Measurements from ENCODE around the gene LMTK3. TPM values are rescaled to one million over a fixed set of nuclear protein-coding genes. Genes with fewer than 3 reads are reported as not detected.

LMTK3 gene
- total RNA-seq, 1 donor from 2014 or later, result 1.1 TPM

- no peak for DNase-seq
- intact Hi-C loops (cut with micrococcal nuclease), result no loop called here
- H3K27ac ChIP-seq (replicated peaks), result peak overlapping the region; percentile 90
Measured at GRCh38 chr19:48446579-48446978, 65.1 kb downstream of the LMTK3 start.

GRCh38 chr19:48445606-48446481 lies 65.8 kb downstream of the LMTK3 start, which contains the start of gene GRWD1:
GRWD1 (plus strand) TSS chr19:48445983; CDS start chr19:48446006, 23 bp downstream.
- Histone ChIP-seq H3K4me3 (peak within 1 kb of the TSS; percentile 96), H3K36me3 (peaks cover 38% of the 10 kb centered on the region), H3K27ac (replicated peaks) (peak within 1 kb of the TSS; percentile 90), H3K9me3 (replicated peaks) (no peaks in the 10 kb centered on the region), H3K27me3 (ENCODE audit: low read depth) (peaks cover 32% of the 10 kb centered on the region), H3K4me1 (peaks cover 35% of the 10 kb centered on the region)
- peak; percentile 84 for DNase-seq
- no peak for TF ChIP-seq CTCF (IDR thresholded peaks at IDR 0.05; ENCODE audit: borderline replicate concordance)
- intact Hi-C loops (cut with micrococcal nuclease), result no loop called here

More at GRCh38 chr19:48446579-48446978, 65.1 kb downstream of the LMTK3 start:
- Histone ChIP-seq H3K36me3 (peaks cover 46% of the 10 kb centered on the region), H3K4me1 (peaks cover 35% of the 10 kb centered on the region), H3K9me3 (replicated peaks) (no peaks in the 10 kb centered on the region), H3K4me3 (peak overlapping the region; percentile 96), H3K27me3 (ENCODE audit: low read depth) (peaks cover 24% of the 10 kb centered on the region)
- no peak for TF ChIP-seq CTCF (IDR thresholded peaks at IDR 0.05; ENCODE audit: borderline replicate concordance)

- Histone ChIP-seq H3K36me3 (peaks cover 32% of the 10 kb centered on the region), H3K27me3 (ENCODE audit: low read depth) (peaks cover 37% of the 10 kb centered on the region), H3K9me3 (replicated peaks) (no peaks in the 10 kb centered on the region), H3K27ac (replicated peaks) (peak overlapping the region; percentile 90), H3K4me3 (peak overlapping the region; percentile 96), H3K4me1 (peaks cover 35% of the 10 kb centered on the region)
- DNase-seq, result no peak
- intact Hi-C loops (cut with micrococcal nuclease), result no loop called here
- TF ChIP-seq CTCF (IDR thresholded peaks at IDR 0.05; ENCODE audit: borderline replicate concordance), result peak; percentile 60
Measured at GRCh38 chr19:48445256-48445605, 66.4 kb downstream of the LMTK3 start.

- H3K27ac ChIP-seq (replicated peaks), result peak overlapping the region; percentile 90
- peaks cover 29% of the 10 kb centered on the region for H3K36me3 ChIP-seq
- H3K4me3 ChIP-seq, result peak overlapping the region; percentile 96
- TF ChIP-seq CTCF (IDR thresholded peaks at IDR 0.05; ENCODE audit: borderline replicate concordance), result no peak
- peaks cover 41% of the 10 kb centered on the region for H3K27me3 ChIP-seq (ENCODE audit: low read depth)
- intact Hi-C loops (cut with micrococcal nuclease), result no loop called here
- no peaks in the 10 kb centered on the region for H3K9me3 ChIP-seq (replicated peaks)
- H3K4me1 ChIP-seq, result peaks cover 35% of the 10 kb centered on the region
- no peak for DNase-seq
Measured at GRCh38 chr19:48444936-48445200, 66.8 kb downstream of the LMTK3 start.

GRCh38 chr19:48444129-48444935 lies 67.3 kb downstream of the LMTK3 start:
- no peak for TF ChIP-seq CTCF (IDR thresholded peaks at IDR 0.05; ENCODE audit: borderline replicate concordance)
- Histone ChIP-seq H3K36me3 (peaks cover 23% of the 10 kb centered on the region), H3K27ac (replicated peaks) (peak overlapping the region; percentile 90), H3K4me3 (peak overlapping the region; percentile 96), H3K9me3 (replicated peaks) (no peaks in the 10 kb centered on the region), H3K4me1 (peaks cover 35% of the 10 kb centered on the region), H3K27me3 (ENCODE audit: low read depth) (peaks cover 44% of the 10 kb centered on the region)
- no peak for DNase-seq
- intact Hi-C loops (cut with micrococcal nuclease), result no loop called here

All from left ventricle myocardium inferior (tissue), 1 donor.